Measurements from ENCODE around the gene NDUFB11.
A peak's percentile ranks its signal among the peaks of the same experiment; 100 is the strongest.

NDUFB11 gene

DNA sequence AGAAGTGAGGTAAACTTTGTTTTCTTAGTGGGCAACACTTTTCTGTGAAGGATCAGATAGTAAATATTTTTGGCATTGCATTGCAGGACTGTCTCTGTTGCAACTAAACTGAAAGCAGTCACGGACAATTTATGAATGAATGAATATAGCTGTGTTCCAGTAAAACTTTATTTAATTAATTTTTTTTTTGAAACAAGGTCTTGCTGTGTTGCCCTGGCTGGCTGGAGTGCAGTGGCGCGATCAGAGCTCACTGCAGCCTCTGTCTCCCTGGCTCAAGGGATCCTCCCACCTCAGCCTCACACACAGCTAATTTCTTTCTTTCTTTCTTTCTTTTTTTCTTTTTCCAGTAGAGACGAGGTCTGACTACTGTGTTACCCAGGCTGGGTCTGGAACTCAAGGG is 16.3 kb upstream of the NDUFB11 start:
- Histone ChIP-seq H3K36me3 (ENCODE audit: control insufficient read depth in 1 of 2, insufficient read depth in 2 of 2, low read length in 2 of 2) (peaks cover 0 to 11% of the 10 kb centered on the region in 2 donors), H3K4me1 (ENCODE audit: control insufficient read depth in 1 of 2, insufficient read depth in 2 of 2, low read length in 2 of 2) (no peaks in the 10 kb centered on the region), H3K27ac (ENCODE audit: low read length) (no peak overlapping the region), H3K9me3 (ENCODE audit: control insufficient read depth in 1 of 2, low read length in 2 of 2) (no peaks in the 10 kb centered on the region), H3K4me3 (ENCODE audit: low read depth in 1 of 2, low read length in 2 of 2) (no peak overlapping the region), H3K27me3 (ENCODE audit: low read depth, low read length) (no peaks in the 10 kb centered on the region)

DNA sequence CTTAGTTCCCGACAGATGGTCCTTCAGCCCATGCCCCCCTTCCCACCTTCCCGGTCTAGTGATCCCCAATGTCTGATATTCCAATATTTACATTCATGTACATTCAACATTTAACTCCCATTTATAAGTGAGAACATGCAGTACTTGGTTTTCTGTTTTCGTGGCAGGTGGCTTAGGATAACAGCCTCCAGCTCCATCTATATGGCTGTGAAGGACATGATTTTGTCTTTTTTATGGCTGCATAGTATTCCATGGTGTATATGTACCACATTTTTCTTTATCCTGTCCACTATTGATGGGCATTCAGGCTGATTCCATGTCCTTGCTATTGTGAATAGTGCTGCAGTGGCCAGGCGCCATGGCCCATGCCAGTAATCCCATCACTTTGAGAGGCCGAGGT is 14.3 kb upstream of the NDUFB11 start:
- Histone ChIP-seq H3K27ac (ENCODE audit: low read length) (no peak overlapping the region), H3K27me3 (ENCODE audit: low read depth, low read length) (no peaks in the 10 kb centered on the region), H3K36me3 (ENCODE audit: control insufficient read depth in 1 of 2, insufficient read depth in 2 of 2, low read length in 2 of 2) (peaks cover 0 to 11% of the 10 kb centered on the region in 2 donors), H3K9me3 (ENCODE audit: control insufficient read depth in 1 of 2, low read length in 2 of 2) (no peaks in the 10 kb centered on the region), H3K4me1 (ENCODE audit: control insufficient read depth in 1 of 2, insufficient read depth in 2 of 2, low read length in 2 of 2) (no peaks in the 10 kb centered on the region), H3K4me3 (ENCODE audit: low read depth in 1 of 2, low read length in 2 of 2) (no peak overlapping the region)

DNA sequence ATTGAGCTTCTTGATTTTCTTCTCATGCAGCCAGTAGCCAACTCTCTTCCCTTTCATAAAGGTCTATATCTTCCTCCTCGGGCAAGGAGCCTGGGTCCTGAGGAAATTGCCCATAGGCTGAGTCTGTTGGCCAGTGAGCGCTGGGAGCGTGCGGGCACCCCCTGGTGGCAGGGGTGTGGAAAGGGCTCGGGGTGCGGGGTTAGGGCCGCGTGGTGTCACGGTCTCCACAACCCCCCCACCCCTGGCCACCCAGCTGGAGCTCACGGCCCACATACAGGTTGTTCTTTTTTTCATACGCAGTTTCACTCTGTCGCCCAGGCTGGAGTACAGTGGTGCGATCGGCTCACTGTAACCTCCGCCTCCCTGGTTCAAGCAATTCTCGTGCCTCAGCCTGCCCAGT is 13.6 kb upstream of the NDUFB11 start:
- H3K4me3 ChIP-seq (ENCODE audit: low read depth in 1 of 2, low read length in 2 of 2): no peak overlapping the region
- no peak overlapping the region for H3K27ac ChIP-seq (ENCODE audit: low read length)
- no peaks in the 10 kb centered on the region for H3K27me3 ChIP-seq (ENCODE audit: low read depth, low read length)
- H3K36me3 ChIP-seq (ENCODE audit: control insufficient read depth in 1 of 2, insufficient read depth in 2 of 2, low read length in 2 of 2): peaks cover 0 to 11% of the 10 kb centered on the region in 2 donors
- no peaks in the 10 kb centered on the region for H3K9me3 ChIP-seq (ENCODE audit: control insufficient read depth in 1 of 2, low read length in 2 of 2)
- no peaks in the 10 kb centered on the region for H3K4me1 ChIP-seq (ENCODE audit: control insufficient read depth in 1 of 2, insufficient read depth in 2 of 2, low read length in 2 of 2)

DNA sequence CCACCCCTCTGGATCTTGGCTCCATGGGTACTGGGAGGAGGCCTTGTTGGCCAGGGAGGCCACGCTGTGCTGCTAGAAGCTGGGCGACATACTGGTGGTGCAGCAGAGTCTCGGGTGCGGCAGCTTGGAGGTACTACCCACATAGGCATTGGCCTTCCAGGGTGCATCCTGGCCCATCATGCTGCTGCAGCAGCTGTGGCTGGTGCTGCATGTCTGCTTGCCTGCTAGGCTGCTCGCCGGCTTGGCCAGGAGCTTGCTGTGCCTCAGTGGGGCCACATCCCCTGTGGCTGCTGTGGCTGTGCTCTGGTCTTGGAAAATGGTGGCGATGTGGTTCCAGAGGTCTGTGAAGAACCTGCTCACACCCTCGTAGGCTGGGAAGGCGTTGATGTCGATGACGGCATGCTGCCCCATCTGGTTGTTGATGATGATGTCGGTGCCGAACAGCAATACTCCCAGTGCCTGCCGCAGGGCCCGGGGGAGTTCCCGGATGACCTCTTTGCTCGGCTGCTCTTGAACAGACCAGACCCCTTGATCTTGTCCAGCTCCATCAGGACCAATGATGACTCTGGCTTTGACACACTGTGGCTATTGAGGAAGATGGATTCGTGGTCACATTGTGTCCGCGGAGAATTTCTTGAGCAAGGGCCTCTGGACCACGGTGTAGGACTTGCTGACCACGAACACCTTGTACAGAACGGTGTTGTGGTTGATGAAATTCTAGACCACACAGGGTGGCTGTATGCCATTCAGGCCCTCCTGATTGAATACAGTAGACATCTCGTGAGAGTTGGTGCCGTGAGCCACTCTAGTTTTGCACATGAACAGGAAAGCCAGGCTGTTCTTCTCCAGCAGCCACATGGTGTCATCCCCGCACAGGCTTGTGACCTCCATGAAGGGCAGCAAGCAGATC is 12.4 kb upstream of the NDUFB11 start:
- no peak overlapping the region for H3K27ac ChIP-seq (ENCODE audit: low read length)
- H3K27me3 ChIP-seq (ENCODE audit: low read depth, low read length): no peaks in the 10 kb centered on the region
- peaks cover 0 to 11% of the 10 kb centered on the region in 2 donors for H3K36me3 ChIP-seq (ENCODE audit: control insufficient read depth in 1 of 2, insufficient read depth in 2 of 2, low read length in 2 of 2)
- H3K4me1 ChIP-seq (ENCODE audit: control insufficient read depth in 1 of 2, insufficient read depth in 2 of 2, low read length in 2 of 2): no peaks in the 10 kb centered on the region
- no peaks in the 10 kb centered on the region for H3K9me3 ChIP-seq (ENCODE audit: control insufficient read depth in 1 of 2, low read length in 2 of 2)
- H3K4me3 ChIP-seq (ENCODE audit: low read depth in 1 of 2, low read length in 2 of 2): no peak overlapping the region

DNA sequence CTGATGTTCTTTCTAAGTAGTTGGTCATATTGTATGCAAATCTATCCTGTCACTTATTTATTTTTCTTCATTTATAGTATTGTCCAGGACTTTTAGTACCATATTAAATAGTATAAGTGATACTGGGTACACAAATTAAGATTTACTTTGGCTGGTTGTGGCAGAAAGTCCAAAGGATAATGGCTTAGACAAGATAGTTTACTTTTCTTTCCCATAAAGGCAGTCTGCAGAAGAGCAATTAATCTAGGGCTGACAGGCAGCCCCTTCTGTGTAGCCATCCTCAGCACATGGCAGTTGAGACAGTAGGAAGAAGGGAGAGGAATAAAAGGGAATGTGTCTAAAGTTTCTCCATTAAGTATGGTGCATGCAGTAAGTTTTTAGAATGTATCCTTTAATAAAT is 6.9 kb upstream of the NDUFB11 start:
- no peak overlapping the region for H3K4me3 ChIP-seq (ENCODE audit: low read depth in 1 of 2, low read length in 2 of 2)
- H3K27me3 ChIP-seq (ENCODE audit: low read depth, low read length): no peaks in the 10 kb centered on the region
- H3K4me1 ChIP-seq (ENCODE audit: control insufficient read depth in 1 of 2, insufficient read depth in 2 of 2, low read length in 2 of 2): peaks cover 0 to 13% of the 10 kb centered on the region in 2 donors
- no peaks in the 10 kb centered on the region for H3K9me3 ChIP-seq (ENCODE audit: control insufficient read depth in 1 of 2, low read length in 2 of 2)
- H3K27ac ChIP-seq (ENCODE audit: low read length): no peak overlapping the region
- peaks cover 0 to 1% of the 10 kb centered on the region in 2 donors for H3K36me3 ChIP-seq (ENCODE audit: control insufficient read depth in 1 of 2, insufficient read depth in 2 of 2, low read length in 2 of 2)

DNA sequence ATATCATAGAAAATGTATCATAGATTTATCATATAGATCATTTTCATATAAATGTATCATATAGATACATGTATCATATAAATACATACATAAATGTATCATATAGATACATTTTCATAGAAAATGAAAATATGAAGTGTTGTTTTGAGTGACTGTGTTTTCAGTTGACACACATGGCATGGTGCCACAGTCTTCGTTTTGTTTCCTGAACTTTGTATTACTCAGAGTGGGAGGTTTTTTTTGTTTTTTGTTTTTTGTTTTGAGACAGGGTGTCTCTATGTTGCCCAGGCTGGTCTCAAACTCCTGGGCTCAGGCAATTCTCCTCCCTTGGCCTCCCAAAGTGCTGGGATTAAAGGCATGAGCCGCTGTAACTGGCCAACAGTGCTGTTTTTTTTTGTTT is 4.4 kb upstream of the NDUFB11 start:
- no peaks in the 10 kb centered on the region for H3K36me3 ChIP-seq (ENCODE audit: control insufficient read depth in 1 of 2, insufficient read depth in 2 of 2, low read length in 2 of 2)

DNA sequence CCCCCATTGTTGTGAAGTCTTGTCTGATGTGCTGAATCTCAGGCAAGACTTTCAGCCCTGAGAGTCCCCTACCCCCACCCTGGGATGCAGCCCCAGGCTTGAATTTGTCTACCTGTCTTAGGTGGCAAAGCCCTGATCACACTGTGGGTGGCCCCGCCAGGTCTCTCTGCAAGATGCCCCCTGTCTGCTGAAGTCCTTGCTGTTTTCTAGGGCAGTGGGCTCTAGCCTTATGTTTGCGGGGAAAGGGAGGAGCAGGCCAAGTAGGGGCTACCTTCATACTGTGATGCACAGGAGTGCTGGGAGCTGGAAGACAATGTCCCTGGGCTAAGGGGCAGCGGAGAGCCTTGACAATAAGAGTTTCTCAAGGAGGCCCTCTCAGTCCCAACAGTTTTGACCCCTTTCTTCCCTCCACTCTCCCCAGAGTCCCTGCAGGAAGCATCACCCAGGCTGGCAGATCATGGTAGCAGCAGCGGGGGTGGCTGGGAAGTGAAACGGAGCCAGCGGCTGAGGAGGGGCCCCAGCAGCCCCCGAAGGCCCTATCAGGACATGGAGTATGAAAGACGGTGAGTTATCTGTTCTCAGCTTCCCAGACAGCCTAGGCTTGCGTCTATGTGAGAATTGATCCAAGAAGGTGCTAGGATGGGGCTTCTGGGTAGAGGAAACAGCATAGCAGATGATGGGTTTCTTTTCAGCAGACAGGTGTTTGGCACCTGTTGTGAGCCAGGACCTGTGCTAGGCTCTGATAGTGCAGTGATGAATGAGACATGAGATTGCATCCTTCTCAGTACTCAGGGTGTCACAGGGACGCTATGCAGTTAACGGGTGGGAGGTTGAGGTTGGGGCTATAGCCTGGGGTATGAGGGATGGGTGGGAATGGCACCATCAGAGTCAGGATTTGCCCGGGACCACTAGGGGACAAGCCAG is 2.7 kb upstream of the NDUFB11 start:
- Histone ChIP-seq H3K27ac (ENCODE audit: low read length) (no peak overlapping the region), H3K36me3 (ENCODE audit: control insufficient read depth in 1 of 2, insufficient read depth in 2 of 2, low read length in 2 of 2) (peaks cover 3 to 7% of the 10 kb centered on the region in 2 donors), H3K9me3 (ENCODE audit: control insufficient read depth in 1 of 2, low read length in 2 of 2) (no peaks in the 10 kb centered on the region), H3K4me1 (ENCODE audit: control insufficient read depth in 1 of 2, insufficient read depth in 2 of 2, low read length in 2 of 2) (peaks cover 0 to 22% of the 10 kb centered on the region in 2 donors), H3K4me3 (ENCODE audit: low read depth in 1 of 2, low read length in 2 of 2) (peak overlapping the region in 1 of 2 donors; percentile 70), H3K27me3 (ENCODE audit: low read depth, low read length) (no peaks in the 10 kb centered on the region)

More for the DNA sequence above, 4.4 kb upstream of the NDUFB11 start:
- Histone ChIP-seq H3K4me3 (ENCODE audit: low read depth in 1 of 2, low read length in 2 of 2) (no peak overlapping the region), H3K27ac (ENCODE audit: low read length) (no peak overlapping the region), H3K4me1 (ENCODE audit: control insufficient read depth in 1 of 2, insufficient read depth in 2 of 2, low read length in 2 of 2) (peaks cover 0 to 18% of the 10 kb centered on the region in 2 donors), H3K9me3 (ENCODE audit: control insufficient read depth in 1 of 2, low read length in 2 of 2) (no peaks in the 10 kb centered on the region), H3K27me3 (ENCODE audit: low read depth, low read length) (no peaks in the 10 kb centered on the region)

DNA sequence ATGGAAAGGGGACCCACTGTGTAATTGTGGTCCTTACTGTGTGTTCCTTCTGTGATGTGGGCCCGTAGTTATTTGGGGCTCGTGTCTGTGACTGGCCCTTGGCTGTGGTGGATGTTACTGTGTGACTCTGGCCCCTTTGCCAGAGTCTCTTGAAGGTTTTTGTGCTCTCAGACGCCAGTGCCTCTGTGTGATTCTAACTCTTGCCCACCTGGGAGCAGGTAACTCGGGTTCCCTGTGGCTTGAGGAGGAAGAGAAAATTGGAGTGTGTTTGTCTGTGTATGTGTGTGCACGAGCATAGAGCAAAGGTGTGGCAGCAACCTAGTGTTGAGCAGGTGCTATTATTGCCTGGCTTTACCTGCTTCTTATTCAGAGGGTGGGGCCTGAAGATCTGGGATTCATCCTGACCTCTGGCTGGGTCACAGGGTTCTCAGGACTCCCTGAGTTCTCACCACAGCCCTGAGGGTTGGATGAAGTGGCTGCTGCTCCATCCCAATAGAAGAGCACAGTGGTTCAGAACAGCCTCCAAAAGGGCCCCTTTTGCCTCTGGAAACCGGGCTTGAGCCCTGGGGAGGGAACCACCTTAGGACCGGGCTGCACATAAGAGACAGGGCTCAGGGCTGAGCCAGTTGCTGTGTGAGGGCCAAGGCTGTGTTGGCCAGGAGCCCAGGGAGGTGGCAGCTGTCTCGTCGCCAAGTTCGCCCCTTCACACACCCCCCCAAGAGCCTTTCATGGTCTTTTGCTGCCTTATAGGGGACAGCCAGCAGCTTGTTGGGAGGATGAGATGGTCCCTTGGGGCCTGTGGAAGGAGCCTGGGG is 1.8 kb upstream of the NDUFB11 start:
- Histone ChIP-seq H3K4me3 (ENCODE audit: low read depth in 1 of 2, low read length in 2 of 2) (peak overlapping the region; percentile 70 to 80), H3K36me3 (ENCODE audit: control insufficient read depth in 1 of 2, insufficient read depth in 2 of 2, low read length in 2 of 2) (peaks cover 7 to 12% of the 10 kb centered on the region in 2 donors), H3K27ac (ENCODE audit: low read length) (peak overlapping the region; percentile 92)

DNA sequence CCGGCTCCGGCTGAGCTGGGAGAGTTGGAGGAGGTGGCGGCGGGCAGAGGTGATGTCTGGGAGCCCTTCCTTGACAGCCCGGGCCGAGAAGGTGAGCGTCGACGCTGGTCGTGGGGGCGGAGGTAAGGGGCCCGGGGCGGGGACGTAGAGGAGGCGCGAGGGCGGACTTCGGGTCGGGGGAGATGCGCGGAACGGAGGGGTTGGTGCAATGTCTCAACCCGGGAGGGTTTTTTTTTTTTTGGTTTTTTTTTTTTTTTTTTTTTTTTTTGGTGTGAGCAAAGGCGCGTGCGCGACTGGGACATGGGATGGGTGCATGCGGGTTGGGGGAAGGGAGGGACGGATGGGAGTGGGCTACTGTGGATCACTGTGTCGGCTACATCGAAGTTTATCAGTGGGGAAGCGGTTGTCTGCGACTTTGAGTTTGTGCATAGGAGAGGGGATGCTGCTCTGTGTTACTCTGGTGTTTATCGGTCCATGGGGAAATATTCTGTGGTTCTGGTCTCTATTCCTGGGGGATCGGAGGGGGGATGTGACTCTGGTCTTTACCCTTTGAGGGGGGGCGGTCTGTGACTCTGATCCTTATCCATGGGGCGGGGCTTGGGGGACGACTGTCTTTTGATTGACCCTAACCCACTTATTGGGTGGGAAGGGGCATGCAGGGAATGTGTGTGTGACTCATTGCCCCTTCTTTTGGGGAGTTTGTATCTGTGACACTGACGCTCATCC is 1.1 kb upstream of the NDUFB11 start:
- Histone ChIP-seq H3K36me3 (ENCODE audit: control insufficient read depth in 1 of 2, insufficient read depth in 2 of 2, low read length in 2 of 2) (peaks cover 7 to 12% of the 10 kb centered on the region in 2 donors), H3K9me3 (ENCODE audit: control insufficient read depth in 1 of 2, low read length in 2 of 2) (no peaks in the 10 kb centered on the region), H3K27ac (ENCODE audit: low read length) (peak overlapping the region; percentile 92), H3K4me3 (ENCODE audit: low read depth in 1 of 2, low read length in 2 of 2) (peak overlapping the region; percentile 70 to 80), H3K4me1 (ENCODE audit: control insufficient read depth in 1 of 2, insufficient read depth in 2 of 2, low read length in 2 of 2) (peaks cover 0 to 22% of the 10 kb centered on the region in 2 donors), H3K27me3 (ENCODE audit: low read depth, low read length) (no peaks in the 10 kb centered on the region)

More for the DNA sequence above, 1.8 kb upstream of the NDUFB11 start:
- no peaks in the 10 kb centered on the region for H3K9me3 ChIP-seq (ENCODE audit: control insufficient read depth in 1 of 2, low read length in 2 of 2)
- peaks cover 0 to 22% of the 10 kb centered on the region in 2 donors for H3K4me1 ChIP-seq (ENCODE audit: control insufficient read depth in 1 of 2, insufficient read depth in 2 of 2, low read length in 2 of 2)
- no peaks in the 10 kb centered on the region for H3K27me3 ChIP-seq (ENCODE audit: low read depth, low read length)

DNA sequence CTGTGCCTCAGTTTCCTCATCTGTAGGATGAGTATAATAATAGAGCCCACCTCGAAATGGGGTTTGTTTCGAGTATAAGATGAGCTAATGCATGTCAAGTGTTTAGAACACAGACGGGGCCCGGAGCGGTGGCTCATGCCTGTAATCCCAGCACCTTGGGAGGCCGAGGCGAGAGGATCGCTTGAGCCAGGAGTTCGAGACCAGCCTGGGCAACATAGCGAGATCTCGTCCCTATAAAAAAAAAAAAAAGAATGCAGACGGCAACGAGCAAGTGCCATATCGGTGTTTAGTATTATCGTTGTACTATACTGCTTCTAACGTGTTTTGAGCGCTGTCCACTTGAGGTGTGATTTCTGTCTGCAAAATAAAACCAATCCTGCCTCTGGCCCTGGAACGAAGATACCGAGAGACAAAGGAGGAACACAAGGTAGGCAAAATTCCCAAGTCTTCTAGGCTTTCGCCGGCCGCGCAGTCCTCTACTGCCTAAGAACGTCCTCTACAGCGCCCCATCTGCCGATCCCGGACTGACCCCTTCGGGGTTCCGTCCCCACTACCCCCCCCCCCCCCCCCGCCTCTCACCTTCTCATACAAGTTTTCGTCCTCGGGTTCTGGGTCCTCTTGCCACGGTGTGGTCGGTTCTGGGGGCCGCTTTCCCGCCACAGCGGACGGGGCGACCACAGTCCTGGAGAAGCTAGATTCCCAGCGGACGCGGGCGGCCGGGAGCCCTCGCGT is 442 bp downstream of the NDUFB11 start:
- H3K4me1 ChIP-seq (ENCODE audit: control insufficient read depth in 1 of 2, insufficient read depth in 2 of 2, low read length in 2 of 2): peaks cover 0 to 22% of the 10 kb centered on the region in 2 donors
- peaks cover 12 to 13% of the 10 kb centered on the region in 2 donors for H3K36me3 ChIP-seq (ENCODE audit: control insufficient read depth in 1 of 2, insufficient read depth in 2 of 2, low read length in 2 of 2)
- H3K4me3 ChIP-seq (ENCODE audit: low read depth in 1 of 2, low read length in 2 of 2): peak overlapping the region; percentile 70 to 80
- H3K27ac ChIP-seq (ENCODE audit: low read length): peak overlapping the region; percentile 92
- no peaks in the 10 kb centered on the region for H3K9me3 ChIP-seq (ENCODE audit: control insufficient read depth in 1 of 2, low read length in 2 of 2)
- no peaks in the 10 kb centered on the region for H3K27me3 ChIP-seq (ENCODE audit: low read depth, low read length)

Data from muscle layer of duodenum (tissue), 2 donors.